OCI-LY1 (cell line): ENCODE measurements around the gene OGFOD1.
A peak's percentile ranks its signal among the peaks of the same experiment; 100 is the strongest.

Source experiments
- H2AFZ ChIP-seq: fragments of 200-600 bp; sonication (generic), shearing (Covaris generic); 2 replicates; pipeline ENCODE4 v1.6.0; 2014; ENCODE audit warnings: antibody characterized with exemption, mild to moderate bottlenecking, low read length
- H3F3A ChIP-seq: fragments of 200-600 bp; sonication (generic), shearing (Covaris generic); 2 replicates; pipeline ENCODE4 v1.6.0; 2014; ENCODE audit warnings: mild to moderate bottlenecking, antibody characterized with exemption, low read length, moderate library complexity; ENCODE audit not compliant: insufficient read depth
- H3K27ac ChIP-seq: fragments of 200-600 bp; sonication (generic); 2 replicates; pipeline ENCODE4 v1.5.1; 2014; ENCODE audit warnings: low read length, mixed run types, mild to moderate bottlenecking, low read depth; ENCODE audit not compliant: poor library complexity, severe bottlenecking
- H3K27me3 ChIP-seq: fragments of 200-600 bp; sonication (generic); 2 replicates; pipeline ENCODE4 v1.6.0; 2014; ENCODE audit warnings: antibody characterized with exemption, mild to moderate bottlenecking, low read length, moderate library complexity; ENCODE audit not compliant: insufficient read depth
- H3K36me3 ChIP-seq: fragments of 200-600 bp; sonication (generic); 2 replicates; pipeline ENCODE4 v1.6.1; 2014; ENCODE audit warnings: mild to moderate bottlenecking, antibody characterized with exemption, low read length, moderate library complexity, mixed read lengths; ENCODE audit not compliant: insufficient read depth
- H3K4me1 ChIP-seq: fragments of 200-600 bp; sonication (generic); 2 replicates; pipeline ENCODE4 v1.5.1; 2014; ENCODE audit warnings: mild to moderate bottlenecking, low read length, moderate library complexity; ENCODE audit not compliant: insufficient read depth, severe bottlenecking
- H3K4me2 ChIP-seq: fragments of 200-600 bp; sonication (generic), shearing (Covaris generic); 2 replicates; pipeline ENCODE4 v1.6.1; 2014; ENCODE audit warnings: low read length
- H3K4me3 ChIP-seq: fragments of 200-600 bp; sonication (generic); 2 replicates; pipeline ENCODE4 v1.5.1; 2014; ENCODE audit warnings: low read length, low read depth, mild to moderate bottlenecking, mixed read lengths; ENCODE audit not compliant: poor library complexity, severe bottlenecking
- H3K79me2 ChIP-seq: fragments of 200-600 bp; shearing (Covaris generic); 2 replicates; pipeline ENCODE4 v1.6.1; 2016; ENCODE audit warnings: mixed run types, low read length, mixed read lengths; ENCODE audit not compliant: insufficient read depth
- H3K9ac ChIP-seq: fragments of 200-600 bp; sonication (generic), shearing (Covaris generic); 2 replicates; pipeline ENCODE4 v1.6.1; 2014; ENCODE audit warnings: mild to moderate bottlenecking, low read length, mixed read lengths
- H3K9me2 ChIP-seq: fragments of 200-600 bp; sonication (generic), shearing (Covaris generic); 2 replicates; pipeline ENCODE4 v1.6.1; 2014; ENCODE audit warnings: low read depth, mild to moderate bottlenecking, low read length, mixed read lengths
- H3K9me3 ChIP-seq: fragments of 200-600 bp; shearing (Covaris generic); 2 replicates; pipeline ENCODE4 v1.6.1; 2014; ENCODE audit warnings: low read length, mixed read lengths
- H4K20me1 ChIP-seq: fragments of 200-600 bp; sonication (generic), shearing (Covaris generic); 2 replicates; pipeline ENCODE4 v1.6.0; 2016; ENCODE audit warnings: mild to moderate bottlenecking, low read length; ENCODE audit not compliant: insufficient read depth
- EZH2 ChIP-seq: fragments of 200-600 bp; sonication (generic), shearing (Covaris generic); IDR thresholded peaks from 2 replicates; pipeline ENCODE4 v1.8.0; 2017; ENCODE audit warnings: borderline replicate concordance, mixed run types, mild to moderate bottlenecking, antibody characterized with exemption, low read length, moderate library complexity, mixed read lengths
- TF ChIP-seq, protein P1 (sequence below): fragments of 200-600 bp; sonication (generic), shearing (Covaris generic); IDR thresholded peaks from 2 replicates; pipeline ENCODE4 v1.5.1; 2017; ENCODE audit warnings: mild to moderate bottlenecking, antibody characterized with exemption, low read length, moderate library complexity, mixed read lengths

Gene OGFOD1

DNA sequence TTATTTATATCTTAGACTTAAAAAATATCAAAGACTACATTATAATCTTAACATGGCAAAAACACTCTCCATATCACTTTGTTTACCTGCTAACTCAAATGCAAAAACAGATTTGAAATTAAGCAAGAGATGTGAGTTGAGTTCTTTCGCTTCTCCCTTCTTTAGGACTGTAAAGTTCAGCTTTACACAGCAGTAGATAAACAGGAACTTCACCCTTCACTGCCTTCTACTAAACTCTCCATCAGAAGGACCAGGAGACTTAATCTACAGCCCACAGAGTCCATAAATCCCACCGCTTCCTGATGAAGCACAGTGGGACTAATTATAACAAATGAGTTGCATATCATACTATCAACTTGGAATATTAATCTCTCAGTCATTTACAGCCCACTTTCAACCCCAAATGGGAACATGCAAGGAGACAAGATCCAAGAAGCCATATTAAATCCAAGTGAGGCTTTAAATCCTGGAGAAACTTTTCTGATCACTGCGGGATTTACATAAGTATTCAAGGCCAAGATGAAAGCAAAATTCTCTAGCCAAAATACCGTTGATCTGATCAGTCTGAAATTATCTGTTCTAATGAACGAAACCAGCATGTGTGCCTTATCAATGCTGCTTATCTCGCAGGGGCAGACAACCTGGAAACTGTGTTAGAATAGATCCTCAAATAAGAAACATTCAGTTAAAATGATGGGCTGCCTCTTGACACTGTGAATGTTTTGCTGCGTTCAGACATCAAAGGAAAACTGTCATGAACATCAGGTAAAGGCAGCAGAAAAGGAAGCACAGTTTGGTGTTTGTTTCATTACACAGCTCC, 27.6 kb upstream of the OGFOD1 start:
- Histone ChIP-seq H3K79me2 (peaks cover 57% of the 10 kb centered on the region), H2AFZ (no peak overlapping the region), H3K4me2 (peak overlapping the region; percentile 85), H3K27me3 (no peaks in the 10 kb centered on the region), H3K27ac (peak overlapping the region; percentile 90), H3K36me3 (0 out of 2 replicates have a peak, but pooled peaks cover 7% of the 10 kb centered on the region), H3K9me2 (no peaks in the 10 kb centered on the region), H3F3A (no peaks in the 10 kb centered on the region; the same call in 1 of the 2 replicates), H3K4me1 (peaks cover 47% of the 10 kb centered on the region), H3K9me3 (no peaks in the 10 kb centered on the region), H4K20me1 (no peaks in the 10 kb centered on the region), H3K9ac (peak overlapping the region; percentile 86), H3K4me3 (peak overlapping the region; percentile 91)
- TF ChIP-seq EZH2, result no peak
- TF ChIP-seq, protein P1, sequence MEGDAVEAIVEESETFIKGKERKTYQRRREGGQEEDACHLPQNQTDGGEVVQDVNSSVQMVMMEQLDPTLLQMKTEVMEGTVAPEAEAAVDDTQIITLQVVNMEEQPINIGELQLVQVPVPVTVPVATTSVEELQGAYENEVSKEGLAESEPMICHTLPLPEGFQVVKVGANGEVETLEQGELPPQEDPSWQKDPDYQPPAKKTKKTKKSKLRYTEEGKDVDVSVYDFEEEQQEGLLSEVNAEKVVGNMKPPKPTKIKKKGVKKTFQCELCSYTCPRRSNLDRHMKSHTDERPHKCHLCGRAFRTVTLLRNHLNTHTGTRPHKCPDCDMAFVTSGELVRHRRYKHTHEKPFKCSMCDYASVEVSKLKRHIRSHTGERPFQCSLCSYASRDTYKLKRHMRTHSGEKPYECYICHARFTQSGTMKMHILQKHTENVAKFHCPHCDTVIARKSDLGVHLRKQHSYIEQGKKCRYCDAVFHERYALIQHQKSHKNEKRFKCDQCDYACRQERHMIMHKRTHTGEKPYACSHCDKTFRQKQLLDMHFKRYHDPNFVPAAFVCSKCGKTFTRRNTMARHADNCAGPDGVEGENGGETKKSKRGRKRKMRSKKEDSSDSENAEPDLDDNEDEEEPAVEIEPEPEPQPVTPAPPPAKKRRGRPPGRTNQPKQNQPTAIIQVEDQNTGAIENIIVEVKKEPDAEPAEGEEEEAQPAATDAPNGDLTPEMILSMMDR, result no peak

DNA sequence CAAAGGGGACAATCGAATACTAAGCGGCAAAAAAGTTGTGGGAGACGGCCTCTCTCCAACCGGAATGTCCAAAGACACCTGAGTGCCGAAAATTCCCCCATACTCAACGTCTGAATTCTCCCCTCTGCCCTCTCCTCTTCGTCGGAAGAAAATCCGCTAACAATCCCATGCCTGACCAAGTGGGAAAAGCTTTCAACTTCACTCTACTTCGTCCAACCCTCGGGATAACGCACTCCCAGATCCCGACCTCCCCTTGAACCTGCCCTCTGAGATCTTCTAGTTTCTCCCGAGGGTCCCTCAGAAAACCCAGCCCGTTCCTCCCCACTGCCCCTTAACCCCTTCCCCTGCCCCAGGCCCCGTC, 27.0 kb upstream of the OGFOD1 start:
- Histone ChIP-seq H3F3A (no peaks in the 10 kb centered on the region; the same call in 1 of the 2 replicates), H3K27ac (peak overlapping the region; percentile 90)

DNA sequence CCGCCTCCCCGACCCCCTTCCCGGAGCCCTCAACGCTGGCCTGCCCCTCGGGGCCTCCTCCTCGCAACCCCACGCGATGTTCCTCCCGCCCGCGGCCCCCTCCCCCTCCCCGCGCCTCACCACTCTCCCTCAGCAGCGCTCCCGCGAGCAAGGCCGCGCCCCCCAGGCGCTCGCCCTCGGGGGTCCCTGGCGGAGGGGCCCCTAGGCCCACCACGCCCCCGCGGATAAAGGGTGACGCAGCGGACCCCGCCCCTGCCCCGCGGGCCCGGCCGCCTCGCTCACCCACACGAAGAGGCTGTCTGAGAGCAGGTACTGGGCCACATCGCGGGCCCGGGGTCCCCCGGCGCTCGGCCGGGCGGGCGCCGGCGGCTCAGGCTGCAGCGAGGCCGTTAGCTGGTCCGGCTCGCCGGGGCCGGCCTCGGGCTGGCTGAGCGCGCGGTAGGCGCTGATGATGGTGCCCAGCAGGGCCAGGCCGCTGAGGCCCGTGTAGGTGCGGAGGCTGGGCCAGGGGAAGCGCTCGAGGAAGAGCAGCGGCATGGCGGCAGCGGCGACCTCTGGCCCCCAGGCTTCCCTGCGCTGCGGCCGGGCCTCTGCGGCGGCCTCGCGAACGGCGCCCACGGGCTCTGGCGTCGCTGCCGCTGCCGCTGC, 26.4 kb upstream of the OGFOD1 start:
- TF ChIP-seq, protein P1, result no peak
- TF ChIP-seq EZH2, result no peak
- H3K4me1 ChIP-seq, result peaks cover 46% of the 10 kb centered on the region
- H3K9me2 ChIP-seq, result no peaks in the 10 kb centered on the region
- peak overlapping the region; percentile 86 for H3K9ac ChIP-seq
- no peak overlapping the region for H3K27ac ChIP-seq
- H3K9me3 ChIP-seq, result no peaks in the 10 kb centered on the region
- no peaks in the 10 kb centered on the region for H3K27me3 ChIP-seq
- peaks cover 47% of the 10 kb centered on the region for H3K79me2 ChIP-seq
- H3K4me2 ChIP-seq, result peak overlapping the region; percentile 85
- H3K36me3 ChIP-seq, result peaks cover 14% of the 10 kb centered on the region; the same call in 1 of the 2 replicates
- H3F3A ChIP-seq, result no peaks in the 10 kb centered on the region; the same call in 1 of the 2 replicates
- no peaks in the 10 kb centered on the region for H4K20me1 ChIP-seq
- H3K4me3 ChIP-seq, result peak overlapping the region; percentile 91
- no peak overlapping the region for H2AFZ ChIP-seq

More for the DNA sequence above, 27.0 kb upstream of the OGFOD1 start:
- Histone ChIP-seq H3K27me3 (no peaks in the 10 kb centered on the region), H3K4me3 (peak overlapping the region; percentile 91), H3K4me2 (peak overlapping the region; percentile 85), H3K9me2 (no peaks in the 10 kb centered on the region), H3K36me3 (0 out of 2 replicates have a peak, but pooled peaks cover 10% of the 10 kb centered on the region), H3K79me2 (peaks cover 51% of the 10 kb centered on the region), H3K4me1 (peaks cover 47% of the 10 kb centered on the region), H4K20me1 (no peaks in the 10 kb centered on the region), H3K9ac (peak overlapping the region; percentile 86), H2AFZ (no peak overlapping the region), H3K9me3 (no peaks in the 10 kb centered on the region)
- TF ChIP-seq, protein P1, result no peak
- TF ChIP-seq EZH2, result no peak
